HG02938 (cell line): ENCODE data around the gene RABGGTB.
"Not testable (repeated sequence)": the region's sequence is repeated elsewhere in the genome, so short reads cannot be mapped to it uniquely, and the experiment has no call there.

Experiments used
- ATAC-seq: cut with Tn5 transposase; IDR thresholded peaks from one replicate; pipeline ENCODE4 v1.9.1; 2021; ENCODE audit warnings: mild to moderate bottlenecking, moderate library complexity; ENCODE audit not compliant: unreplicated experiment

RABGGTB gene

GRCh38 chr1:75794382-75794781 is 8.3 kb downstream of the RABGGTB start:
- no peak for ATAC-seq

GRCh38 chr1:75795703-75796193 is 9.7 kb downstream of the RABGGTB start:
- ATAC-seq: no peak

GRCh38 chr1:75796376-75797272 is 10.6 kb downstream of the RABGGTB start, which contains the start of gene MSH4:
MSH4 (plus strand) TSS chr1:75796882; CDS start chr1:75796986, 104 bp downstream.
- no peak for ATAC-seq

GRCh38 chr1:75797273-75797588 is 11.2 kb downstream of the RABGGTB start:
- no peak for ATAC-seq

- no peak for ATAC-seq
Observed at GRCh38 chr1:75797606-75798216, 11.7 kb downstream of the RABGGTB start.

- not testable (repeated sequence) for ATAC-seq
Observed at GRCh38 chr1:75801480-75801879, 15.4 kb downstream of the RABGGTB start.

GRCh38 chr1:75808921-75809320 is 22.9 kb downstream of the RABGGTB start:
- no peak for ATAC-seq

GRCh38 chr1:75810113-75810512 is 24.1 kb downstream of the RABGGTB start:
- not testable (repeated sequence) for ATAC-seq

GRCh38 chr1:75811211-75811981 is 25.3 kb downstream of the RABGGTB start:
- no peak for ATAC-seq

GRCh38 chr1:75812065-75812464 is 26.0 kb downstream of the RABGGTB start:
- ATAC-seq: no peak

- not testable (repeated sequence) for ATAC-seq
Observed at GRCh38 chr1:75823596-75823995, 37.5 kb downstream of the RABGGTB start.

- no peak for ATAC-seq
Observed at GRCh38 chr1:75836528-75837100, 50.6 kb downstream of the RABGGTB start.

GRCh38 chr1:75838079-75838478 is 52.0 kb downstream of the RABGGTB start:
- no peak for ATAC-seq

- no peak for ATAC-seq
Observed at GRCh38 chr1:75841421-75841820, 55.4 kb downstream of the RABGGTB start.
